HG03159 (cell line): ENCODE data around the gene LRRC7.
A peak's percentile ranks its signal among the peaks of the same experiment; 100 is the strongest.

ENCODE experiments used
- ATAC-seq: cut with Tn5 transposase; IDR thresholded peaks from one replicate; pipeline ENCODE4 v1.9.1; 2021; ENCODE audit warnings: mild to moderate bottlenecking, moderate library complexity; ENCODE audit not compliant: unreplicated experiment

Gene LRRC7

DNA sequence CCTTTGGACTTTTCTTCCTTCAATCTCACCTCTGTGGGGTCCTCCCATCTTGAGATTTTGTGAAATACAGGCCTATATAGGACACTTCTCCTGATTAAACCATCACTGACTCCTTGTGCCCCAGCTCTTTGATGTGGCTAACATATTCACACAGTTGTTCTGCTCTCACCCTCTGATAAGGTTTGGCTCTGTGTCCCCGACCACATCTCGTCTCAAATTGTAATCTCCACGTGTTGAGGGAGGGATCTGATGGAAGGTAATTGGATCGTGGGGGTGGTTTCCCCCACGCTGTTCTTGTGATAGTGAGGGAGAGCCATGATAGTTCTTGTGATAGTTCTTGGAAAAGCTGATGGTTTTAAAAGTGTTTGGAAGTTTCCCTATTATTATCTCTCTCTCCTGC lies 19.7 kb downstream of the LRRC7 start:
- ATAC-seq: no peak

- ATAC-seq: no peak
These were observed 22.1 kb downstream of the LRRC7 start for GRCh38 chr1:69589799-69590198.

DNA sequence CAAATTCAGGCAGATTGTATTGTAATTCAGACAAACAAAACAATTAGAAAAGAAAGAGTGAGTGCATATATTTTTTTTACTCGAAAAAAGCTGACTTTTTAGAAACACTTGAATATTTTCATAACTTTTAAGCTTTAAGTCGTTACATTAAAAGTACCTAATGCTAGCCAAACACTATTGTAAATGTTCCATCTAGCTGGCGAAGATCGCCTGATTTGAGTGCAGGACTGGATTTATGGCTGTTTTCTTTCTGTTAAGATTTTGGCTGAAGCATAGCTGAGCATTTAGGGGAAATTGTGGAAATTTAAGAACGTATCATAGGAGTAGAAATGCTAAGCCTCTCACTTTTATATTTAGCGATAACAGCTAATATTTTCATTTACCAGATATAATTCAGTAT lies 24.6 kb downstream of the LRRC7 start:
- ATAC-seq: no peak

- no peak for ATAC-seq
These were observed 27.8 kb downstream of the LRRC7 start for GRCh38 chr1:69595486-69595885.

DNA sequence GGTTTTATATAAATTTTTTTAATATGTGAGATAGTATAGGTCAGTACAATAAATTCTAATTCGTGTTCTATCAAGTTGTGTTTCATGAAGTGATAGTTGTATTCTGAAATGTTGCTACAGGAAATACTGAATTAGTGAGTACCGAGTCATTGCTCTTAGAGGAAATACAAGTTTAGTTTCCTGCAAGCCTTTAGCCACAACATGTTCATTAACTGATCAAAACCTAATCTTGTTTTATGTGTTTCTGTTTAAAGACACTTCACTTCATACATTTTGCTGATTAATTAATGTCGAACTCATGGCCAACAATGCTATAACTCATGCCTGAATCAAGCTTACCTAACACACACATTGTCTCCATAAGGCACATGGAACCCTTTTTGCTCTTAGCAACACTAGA lies 43.6 kb downstream of the LRRC7 start:
- ATAC-seq: no peak

GRCh38 chr1:69613414-69613813 lies 45.7 kb downstream of the LRRC7 start:
- ATAC-seq: no peak

- ATAC-seq: no peak
These were observed 71.0 kb downstream of the LRRC7 start for GRCh38 chr1:69638673-69639072.

DNA sequence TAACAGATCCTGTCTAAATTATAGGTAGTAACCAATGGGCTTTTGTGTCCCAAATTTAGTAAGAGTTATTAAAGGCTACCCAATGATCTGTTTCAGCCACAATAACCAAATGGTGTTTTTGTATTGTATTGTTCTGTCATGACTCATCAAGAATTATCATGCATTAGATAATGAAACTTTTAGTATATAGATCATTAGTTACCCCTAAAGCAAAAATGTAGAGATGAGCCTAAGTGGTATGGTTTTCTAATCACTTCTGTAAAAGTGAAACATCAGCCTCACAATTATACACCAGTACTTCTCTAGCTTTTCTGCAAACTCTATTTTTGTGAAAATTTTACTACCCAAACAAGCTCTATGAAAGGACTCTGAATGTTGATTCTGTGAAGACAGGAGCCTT lies 71.4 kb downstream of the LRRC7 start:
- ATAC-seq: no peak

DNA sequence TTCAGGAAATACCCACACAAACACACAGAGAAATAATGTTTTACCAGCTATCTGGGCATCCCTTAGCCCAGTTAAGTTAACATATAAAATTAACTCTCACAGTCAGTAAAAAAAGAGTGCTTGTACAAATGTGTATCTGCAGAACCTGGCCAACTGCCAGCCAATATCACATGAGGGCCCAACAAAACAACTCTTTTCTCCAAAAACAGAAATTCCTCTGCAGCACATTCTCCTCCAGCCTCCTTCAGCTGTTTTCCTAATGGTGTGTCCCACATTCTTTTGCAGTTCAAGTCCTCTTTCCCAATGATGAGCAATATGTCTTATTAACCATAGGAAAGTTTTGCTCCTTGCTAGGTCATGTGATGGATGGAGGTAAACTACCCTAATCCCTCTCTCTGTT lies 75.5 kb downstream of the LRRC7 start:
- no peak for ATAC-seq

- no peak for ATAC-seq
These were observed 77.8 kb downstream of the LRRC7 start for GRCh38 chr1:69645477-69645876.

GRCh38 chr1:69648486-69648885 lies 80.8 kb downstream of the LRRC7 start:
- ATAC-seq: no peak

DNA sequence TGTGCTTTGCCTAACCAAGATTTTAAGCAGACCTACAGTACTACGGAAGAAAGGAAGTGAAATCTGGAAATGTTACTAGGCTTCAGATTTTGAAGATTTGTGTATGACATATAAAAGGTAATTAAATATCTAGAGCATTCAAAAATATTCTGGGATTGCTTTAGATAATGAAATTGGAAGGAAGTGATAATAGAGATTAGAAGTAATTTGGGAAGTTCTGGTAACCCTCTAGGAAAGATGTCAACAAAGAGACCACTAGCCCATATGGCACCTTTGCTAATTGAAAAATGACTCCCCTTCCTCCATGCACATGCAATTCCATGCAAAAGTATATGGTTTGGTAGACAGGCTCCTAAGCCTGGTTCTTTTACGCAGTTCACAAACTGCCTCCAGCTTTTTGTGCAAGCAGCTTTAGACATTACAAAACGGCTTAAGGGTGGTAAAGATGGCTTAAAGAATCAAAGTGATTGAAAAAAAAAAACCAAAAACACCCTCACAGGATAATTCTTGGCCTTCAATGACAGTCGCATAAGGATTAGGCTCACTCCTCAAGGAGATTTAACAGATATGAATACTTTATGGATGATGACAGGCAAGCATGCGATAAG lies 81.8 kb downstream of the LRRC7 start:
- no peak for ATAC-seq

- no peak for ATAC-seq
These were observed 83.1 kb downstream of the LRRC7 start for GRCh38 chr1:69650779-69651178.

- ATAC-seq: no peak
These were observed 83.9 kb downstream of the LRRC7 start for GRCh38 chr1:69651656-69652055.

DNA sequence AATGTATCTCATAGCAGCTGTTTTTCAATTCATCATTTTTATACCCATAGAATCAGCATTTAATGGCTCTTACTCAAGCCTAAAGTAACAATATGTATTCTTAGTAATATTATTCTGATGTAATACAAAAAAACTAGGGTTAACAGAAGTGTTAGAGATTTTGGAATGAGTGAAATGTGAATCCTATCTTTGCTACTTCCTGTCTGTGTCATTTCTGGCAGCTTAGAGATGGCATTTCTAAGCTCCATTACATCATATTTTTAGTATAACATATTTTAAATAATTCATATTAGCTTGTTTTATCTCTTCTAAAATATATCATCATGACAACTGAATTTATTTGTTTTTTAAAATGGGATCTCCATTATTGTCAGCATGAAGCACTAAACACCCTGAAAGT lies 90.2 kb downstream of the LRRC7 start:
- no peak for ATAC-seq

GRCh38 chr1:69661686-69662085 lies 94.0 kb downstream of the LRRC7 start:
- no peak for ATAC-seq

GRCh38 chr1:69662321-69662720 lies 94.6 kb downstream of the LRRC7 start:
- ATAC-seq: no peak

DNA sequence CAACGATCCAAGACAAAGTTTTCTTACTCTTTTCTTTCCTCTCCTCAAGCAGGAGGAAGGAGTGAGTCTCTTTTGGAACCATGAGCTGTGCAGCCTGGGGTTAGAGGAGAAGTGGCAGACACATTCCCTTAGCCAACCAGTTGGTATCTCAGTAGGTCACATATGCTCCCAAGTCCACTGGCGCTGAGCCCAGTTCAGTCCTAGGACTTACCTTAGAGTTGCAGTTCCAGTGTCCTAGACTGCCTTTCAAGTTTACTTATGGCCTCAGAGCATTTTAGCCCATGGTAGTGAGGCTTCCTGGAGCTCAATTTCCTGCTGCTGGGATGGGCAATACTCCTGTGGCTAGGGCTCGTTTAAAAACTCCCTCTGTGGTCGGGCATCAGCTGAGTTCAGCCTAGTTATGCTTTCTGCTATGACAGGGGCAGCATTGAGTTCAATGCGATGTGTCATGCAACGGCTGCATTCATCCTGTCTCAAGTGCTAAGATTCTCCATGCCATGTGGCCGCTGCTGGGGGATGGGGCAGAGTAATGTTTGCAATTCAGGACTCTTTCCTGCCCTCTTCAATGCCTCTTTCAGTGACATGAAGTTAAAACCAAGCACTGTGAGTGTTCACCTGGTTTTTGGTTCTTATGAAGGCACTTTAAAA lies 103.8 kb downstream of the LRRC7 start:
- ATAC-seq: no peak

GRCh38 chr1:69673321-69673720 lies 105.6 kb downstream of the LRRC7 start:
- no peak for ATAC-seq

DNA sequence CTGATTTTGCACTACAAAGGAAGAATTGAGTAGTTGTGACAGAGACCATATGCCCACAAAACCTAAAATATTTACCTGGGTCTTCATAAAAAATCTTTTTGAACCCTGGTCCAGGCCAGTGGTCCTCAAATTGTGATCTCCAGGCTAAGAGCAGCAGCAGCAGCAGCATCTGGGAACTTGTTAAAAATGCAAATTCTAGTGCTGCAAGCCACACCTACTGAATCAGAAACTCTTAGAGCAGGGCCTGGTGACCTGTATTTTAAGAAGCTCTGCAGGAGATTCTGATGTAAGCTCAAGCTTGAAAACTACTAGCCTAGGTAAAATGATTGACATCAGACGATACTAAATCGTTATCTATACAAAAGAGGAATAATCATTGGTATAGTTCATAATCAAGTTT lies 112.2 kb downstream of the LRRC7 start:
- no peak for ATAC-seq

- peak; percentile 56 for ATAC-seq
These were observed 118.8 kb downstream of the LRRC7 start for GRCh38 chr1:69686367-69686984.

- no peak for ATAC-seq
These were observed 120.5 kb downstream of the LRRC7 start for GRCh38 chr1:69688193-69688592.

DNA sequence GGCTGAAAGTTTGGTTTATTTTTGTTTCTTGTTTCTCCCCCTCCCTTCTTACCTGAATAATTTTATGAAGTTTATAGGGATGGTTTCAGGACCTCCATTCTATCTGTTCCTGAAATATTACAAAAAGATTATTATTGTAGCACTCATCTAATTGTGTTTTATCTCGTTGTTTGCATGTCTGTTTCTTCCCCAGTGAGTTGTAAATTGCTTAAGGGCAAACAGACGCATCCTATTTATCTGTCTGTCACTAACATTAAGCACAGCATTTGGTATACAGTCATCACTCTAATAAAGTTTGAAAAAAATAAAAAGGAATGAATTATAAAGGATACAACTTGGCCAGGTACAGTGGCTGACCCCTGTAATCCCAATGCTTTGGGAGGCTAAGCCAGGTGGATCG lies 123.5 kb downstream of the LRRC7 start:
- ATAC-seq: no peak
